Measurements from ENCODE around the gene HHIPL1. TPM values are rescaled to one million over a fixed set of nuclear protein-coding genes. Genes with fewer than 3 reads are reported as not detected.
"Not testable (repeated sequence)": the region's sequence is repeated elsewhere in the genome, so short reads cannot be mapped to it uniquely, and the experiment has no call there.

HHIPL1 gene
- polyA plus RNA-seq, 1 donor: 1.8 TPM

- DNase-seq (ENCODE audit: low read depth): no peak
These were observed 15.2 kb downstream of the HHIPL1 start for GRCh38 chr14:99660006-99660566.

DNA sequence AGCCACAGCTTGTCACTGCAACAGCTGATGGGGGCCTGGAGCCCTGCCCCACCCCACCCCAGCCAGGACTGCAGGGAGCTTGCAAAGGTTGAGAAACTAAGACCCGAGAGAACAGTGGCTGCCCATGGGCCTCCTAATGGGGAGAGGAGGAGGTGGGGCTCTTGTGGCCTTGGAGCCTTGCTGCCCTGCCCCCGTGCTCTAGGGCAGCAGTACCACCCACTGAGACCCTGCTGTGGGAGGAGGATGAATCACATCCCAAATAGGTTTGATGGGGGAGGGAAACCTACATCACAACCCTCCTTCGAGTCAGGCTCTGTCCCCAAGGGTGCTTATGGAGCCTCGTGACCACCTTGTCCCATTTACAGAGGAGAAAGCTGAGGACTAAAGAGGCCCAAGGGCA, 15.9 kb downstream of the HHIPL1 start:
- no peak for DNase-seq (ENCODE audit: low read depth)

DNA sequence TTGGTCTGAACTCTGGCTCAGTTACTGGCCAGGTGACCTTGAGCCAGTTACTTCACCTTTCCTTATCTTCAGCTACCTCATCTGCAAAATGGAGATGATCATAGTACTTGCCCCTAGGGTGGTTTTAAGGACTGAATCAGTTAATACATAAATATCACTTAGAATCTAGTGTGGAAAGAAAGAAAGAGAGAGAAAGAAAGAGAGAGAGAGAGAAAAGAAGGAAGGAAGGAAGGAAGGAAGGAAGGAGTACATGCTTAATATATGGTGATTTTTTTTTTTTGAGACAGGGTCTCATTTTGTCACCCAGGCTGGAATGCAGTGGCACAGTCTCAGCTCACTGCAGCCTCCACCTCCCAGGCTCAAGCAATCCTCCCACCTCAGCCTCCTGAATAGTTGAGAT, 16.3 kb downstream of the HHIPL1 start:
- DNase-seq (ENCODE audit: low read depth): not testable (repeated sequence)

- DNase-seq (ENCODE audit: low read depth): no peak
These were observed 17.9 kb downstream of the HHIPL1 start for GRCh38 chr14:99662846-99663245.

DNA sequence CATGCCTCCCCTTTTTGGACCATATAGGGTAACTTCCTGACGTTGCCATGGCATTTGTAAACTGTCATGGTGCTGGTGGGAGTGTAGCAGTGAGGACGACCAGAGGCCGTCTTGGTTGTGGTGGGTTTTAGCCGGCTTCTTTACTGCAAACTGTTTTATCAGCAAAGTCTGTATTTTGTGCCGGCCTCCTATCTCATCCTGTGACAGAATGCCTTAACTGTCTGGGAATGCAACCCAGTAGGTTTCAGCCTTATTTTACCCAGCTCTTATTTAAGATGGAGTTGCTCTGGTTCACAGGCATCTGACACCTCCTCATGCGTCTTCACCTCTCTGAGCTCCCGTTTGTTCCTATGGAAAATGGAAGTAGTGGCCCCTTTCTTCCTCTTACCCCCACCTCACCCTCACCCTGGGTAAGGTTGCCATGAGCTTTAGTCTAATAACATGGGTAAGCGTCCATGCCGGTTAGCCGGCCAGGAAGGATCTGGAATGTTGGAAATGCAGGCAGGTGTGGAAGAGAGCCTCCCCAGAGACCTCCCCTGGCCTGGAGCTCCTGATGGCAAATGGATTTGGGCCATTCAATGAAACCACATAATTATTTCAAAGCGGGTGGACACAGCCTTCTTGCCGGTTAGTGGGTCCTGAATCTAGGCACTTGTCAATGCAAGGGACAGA, 18.6 kb downstream of the HHIPL1 start:
- DNase-seq (ENCODE audit: low read depth): no peak

GRCh38 chr14:99664058-99664936, 19.4 kb downstream of the HHIPL1 start:
- DNase-seq (ENCODE audit: low read depth): no peak

DNA sequence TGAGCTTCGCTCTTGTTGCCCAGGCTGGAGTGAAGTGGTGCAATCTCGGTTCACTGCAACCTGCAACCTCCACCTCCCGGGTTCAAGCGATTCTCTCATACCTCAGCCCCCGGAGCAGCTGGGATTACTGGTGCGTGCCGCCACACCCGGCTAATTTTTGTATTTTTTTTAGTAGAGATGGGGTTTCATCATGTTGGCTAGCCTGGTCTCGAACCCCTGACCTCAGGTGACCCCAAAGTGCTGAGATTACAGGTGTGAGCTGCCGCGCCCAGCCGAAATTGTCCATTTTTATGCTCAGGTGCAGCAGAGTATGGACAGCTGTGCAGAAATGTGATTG, 20.0 kb downstream of the HHIPL1 start:
- no peak for DNase-seq (ENCODE audit: low read depth)

- DNase-seq (ENCODE audit: low read depth): no peak
These were observed 21.6 kb downstream of the HHIPL1 start for GRCh38 chr14:99666533-99666932.

- DNase-seq (ENCODE audit: low read depth): no peak
These were observed 22.1 kb downstream of the HHIPL1 start for GRCh38 chr14:99667045-99667444.

- DNase-seq (ENCODE audit: low read depth): no peak
These were observed 22.9 kb downstream of the HHIPL1 start for GRCh38 chr14:99667821-99668220.

DNA sequence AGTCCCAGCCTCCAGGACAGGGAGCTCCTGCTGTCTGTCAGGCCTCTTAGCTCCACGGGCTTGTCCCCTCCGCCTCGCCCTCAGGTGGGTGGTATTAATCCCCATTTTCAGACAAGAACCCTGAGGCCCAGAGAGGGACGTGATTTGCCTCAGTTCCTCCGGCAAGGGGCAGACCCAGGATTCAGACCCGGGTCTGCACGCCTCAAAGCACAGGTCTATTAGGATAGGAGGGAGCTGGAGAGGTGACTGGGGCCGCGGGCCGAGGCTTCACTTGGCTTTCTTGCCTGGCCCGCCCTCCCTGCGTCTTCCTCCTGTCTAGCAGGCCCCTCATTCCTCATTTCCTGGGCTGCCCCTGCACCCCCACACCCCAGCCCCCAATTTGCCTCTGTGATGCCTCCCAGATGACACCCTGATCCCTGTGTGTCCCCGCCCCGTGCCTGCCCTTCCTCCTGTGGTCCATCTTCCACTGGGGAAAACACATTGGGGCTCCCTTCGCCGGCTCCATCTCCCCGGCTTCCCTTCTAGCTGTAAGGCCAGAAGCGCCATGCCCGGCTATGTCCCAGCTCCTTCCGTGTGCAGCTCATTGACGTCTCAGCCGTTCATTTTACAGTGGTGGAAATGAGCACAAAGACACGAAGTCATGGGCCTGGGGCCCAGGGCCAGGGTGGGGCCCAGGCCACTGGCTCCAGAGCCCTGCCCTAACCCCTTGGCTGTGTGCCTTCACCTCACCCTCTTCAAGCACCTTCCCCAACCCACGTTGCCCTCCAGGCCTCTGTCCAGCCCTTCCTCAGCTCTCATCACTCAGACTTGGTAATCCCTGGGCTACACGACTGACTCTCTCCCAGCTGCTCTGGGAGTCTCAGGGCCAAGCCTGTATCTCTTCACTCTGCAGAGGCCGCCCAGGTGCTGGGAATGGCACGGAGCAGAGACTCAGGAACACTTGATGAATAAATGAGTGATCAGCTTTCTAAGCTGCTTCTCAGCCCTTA, 23.7 kb downstream of the HHIPL1 start:
- DNase-seq (ENCODE audit: low read depth): no peak

- no peak for DNase-seq (ENCODE audit: low read depth)
These were observed 25.7 kb downstream of the HHIPL1 start for GRCh38 chr14:99670361-99671234.

GRCh38 chr14:99671235-99672224, 26.6 kb downstream of the HHIPL1 start:
- no peak for DNase-seq (ENCODE audit: low read depth)

GRCh38 chr14:99672506-99673304, 27.8 kb downstream of the HHIPL1 start:
- no peak for DNase-seq (ENCODE audit: low read depth)

GRCh38 chr14:99673305-99674063, 28.6 kb downstream of the HHIPL1 start:
- DNase-seq (ENCODE audit: low read depth): no peak

DNA sequence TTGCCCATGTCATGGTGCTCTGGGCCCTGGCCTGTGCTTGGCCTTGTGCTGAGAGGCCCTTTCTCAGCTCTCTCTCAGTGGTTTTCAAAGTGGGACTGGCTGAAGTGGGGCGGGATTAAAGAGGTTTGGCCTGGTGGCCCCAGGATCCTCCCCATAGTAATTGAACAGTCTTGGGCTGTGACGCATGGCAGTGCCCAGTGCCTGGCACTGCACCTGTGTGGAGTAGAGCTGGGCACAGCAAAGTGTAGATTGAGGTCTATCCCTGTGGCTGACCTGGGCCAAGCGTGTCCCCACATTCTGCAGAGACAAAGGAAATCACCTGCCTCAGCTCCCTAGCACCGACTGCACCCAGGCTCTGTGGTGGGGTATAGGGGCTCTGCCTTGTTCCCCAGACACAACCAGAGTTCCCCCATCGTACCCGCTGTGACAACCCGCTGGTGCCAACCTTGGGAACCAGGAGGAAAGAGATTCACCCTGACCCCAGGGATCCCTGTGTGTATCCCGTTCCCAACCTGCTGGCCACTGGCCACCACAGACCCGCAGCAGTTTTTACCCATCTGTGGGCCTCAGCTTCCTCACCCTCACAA, 29.2 kb downstream of the HHIPL1 start:
- DNase-seq (ENCODE audit: low read depth): no peak

- DNase-seq (ENCODE audit: low read depth): no peak
These were observed 29.9 kb downstream of the HHIPL1 start for GRCh38 chr14:99674776-99675381.

Measured in forelimb muscle (tissue), 1 donor.